ENCODE data around the gene RNF167. TPM values are rescaled to one million over a fixed set of nuclear protein-coding genes. Genes with fewer than 3 reads are reported as not detected.

Gene RNF167
- polyA plus RNA-seq, 1 donor from 2014 or later, result 64.1 TPM

DNA sequence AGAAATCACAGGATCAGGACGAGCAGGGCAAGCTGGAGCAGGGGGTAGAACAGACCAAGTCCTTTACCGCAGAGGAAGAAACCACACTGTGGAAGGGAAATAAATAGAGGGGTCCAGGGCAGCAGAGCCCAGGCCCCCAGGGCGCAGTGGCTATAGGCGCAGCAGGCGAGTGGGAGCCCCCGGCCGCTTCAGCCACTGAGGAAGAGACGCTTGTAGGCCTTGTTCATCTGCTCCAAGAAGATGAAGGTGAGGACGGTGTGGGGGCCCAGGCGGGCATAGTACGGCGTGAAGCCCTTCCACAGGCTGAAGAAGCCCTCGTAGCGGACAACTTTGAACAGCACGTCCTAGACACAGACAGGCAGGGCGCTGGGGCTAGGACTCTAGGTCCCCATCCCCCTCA is 2.5 kb upstream of the RNF167 start:
- no peak overlapping the region for H3K4me3 ChIP-seq (ENCODE audit: low read length)
- no peaks in the 10 kb centered on the region for H3K9me3 ChIP-seq (ENCODE audit: low read length)
- H3F3A ChIP-seq (ENCODE audit: insufficient read depth, low read length, poor library complexity, severe bottlenecking), result no peaks in the 10 kb centered on the region
- no peak for TF ChIP-seq RAD21 (conservative IDR thresholded peaks at IDR 0.05)
- TF ChIP-seq, protein P1, sequence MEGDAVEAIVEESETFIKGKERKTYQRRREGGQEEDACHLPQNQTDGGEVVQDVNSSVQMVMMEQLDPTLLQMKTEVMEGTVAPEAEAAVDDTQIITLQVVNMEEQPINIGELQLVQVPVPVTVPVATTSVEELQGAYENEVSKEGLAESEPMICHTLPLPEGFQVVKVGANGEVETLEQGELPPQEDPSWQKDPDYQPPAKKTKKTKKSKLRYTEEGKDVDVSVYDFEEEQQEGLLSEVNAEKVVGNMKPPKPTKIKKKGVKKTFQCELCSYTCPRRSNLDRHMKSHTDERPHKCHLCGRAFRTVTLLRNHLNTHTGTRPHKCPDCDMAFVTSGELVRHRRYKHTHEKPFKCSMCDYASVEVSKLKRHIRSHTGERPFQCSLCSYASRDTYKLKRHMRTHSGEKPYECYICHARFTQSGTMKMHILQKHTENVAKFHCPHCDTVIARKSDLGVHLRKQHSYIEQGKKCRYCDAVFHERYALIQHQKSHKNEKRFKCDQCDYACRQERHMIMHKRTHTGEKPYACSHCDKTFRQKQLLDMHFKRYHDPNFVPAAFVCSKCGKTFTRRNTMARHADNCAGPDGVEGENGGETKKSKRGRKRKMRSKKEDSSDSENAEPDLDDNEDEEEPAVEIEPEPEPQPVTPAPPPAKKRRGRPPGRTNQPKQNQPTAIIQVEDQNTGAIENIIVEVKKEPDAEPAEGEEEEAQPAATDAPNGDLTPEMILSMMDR (IDR thresholded peaks at IDR 0.05; ENCODE audit: poor library complexity, severe bottlenecking), result no peak
- TF ChIP-seq, protein P2, sequence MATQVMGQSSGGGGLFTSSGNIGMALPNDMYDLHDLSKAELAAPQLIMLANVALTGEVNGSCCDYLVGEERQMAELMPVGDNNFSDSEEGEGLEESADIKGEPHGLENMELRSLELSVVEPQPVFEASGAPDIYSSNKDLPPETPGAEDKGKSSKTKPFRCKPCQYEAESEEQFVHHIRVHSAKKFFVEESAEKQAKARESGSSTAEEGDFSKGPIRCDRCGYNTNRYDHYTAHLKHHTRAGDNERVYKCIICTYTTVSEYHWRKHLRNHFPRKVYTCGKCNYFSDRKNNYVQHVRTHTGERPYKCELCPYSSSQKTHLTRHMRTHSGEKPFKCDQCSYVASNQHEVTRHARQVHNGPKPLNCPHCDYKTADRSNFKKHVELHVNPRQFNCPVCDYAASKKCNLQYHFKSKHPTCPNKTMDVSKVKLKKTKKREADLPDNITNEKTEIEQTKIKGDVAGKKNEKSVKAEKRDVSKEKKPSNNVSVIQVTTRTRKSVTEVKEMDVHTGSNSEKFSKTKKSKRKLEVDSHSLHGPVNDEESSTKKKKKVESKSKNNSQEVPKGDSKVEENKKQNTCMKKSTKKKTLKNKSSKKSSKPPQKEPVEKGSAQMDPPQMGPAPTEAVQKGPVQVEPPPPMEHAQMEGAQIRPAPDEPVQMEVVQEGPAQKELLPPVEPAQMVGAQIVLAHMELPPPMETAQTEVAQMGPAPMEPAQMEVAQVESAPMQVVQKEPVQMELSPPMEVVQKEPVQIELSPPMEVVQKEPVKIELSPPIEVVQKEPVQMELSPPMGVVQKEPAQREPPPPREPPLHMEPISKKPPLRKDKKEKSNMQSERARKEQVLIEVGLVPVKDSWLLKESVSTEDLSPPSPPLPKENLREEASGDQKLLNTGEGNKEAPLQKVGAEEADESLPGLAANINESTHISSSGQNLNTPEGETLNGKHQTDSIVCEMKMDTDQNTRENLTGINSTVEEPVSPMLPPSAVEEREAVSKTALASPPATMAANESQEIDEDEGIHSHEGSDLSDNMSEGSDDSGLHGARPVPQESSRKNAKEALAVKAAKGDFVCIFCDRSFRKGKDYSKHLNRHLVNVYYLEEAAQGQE (IDR thresholded peaks at IDR 0.05; ENCODE audit: borderline replicate concordance), result no peak
- no peak for TF ChIP-seq MXI1 (conservative IDR thresholded peaks at IDR 0.05; ENCODE audit: poor library complexity, severe bottlenecking)
- TF ChIP-seq SMC3 (conservative IDR thresholded peaks at IDR 0.05; ENCODE audit: poor library complexity), result no peak
- no peak for TF ChIP-seq TAF1 (IDR thresholded peaks at IDR 0.05; ENCODE audit: low read depth)
- no peak for TF ChIP-seq EZH2 (IDR thresholded peaks at IDR 0.05; ENCODE audit: borderline replicate concordance, insufficient read depth, low read length, poor library complexity, severe bottlenecking)
- H3K27ac ChIP-seq (ENCODE audit: low read length), result no peak overlapping the region
- no peak overlapping the region for H3K9ac ChIP-seq (ENCODE audit: low read length)
- no peaks in the 10 kb centered on the region for H3K27me3 ChIP-seq (ENCODE audit: insufficient read depth, low read depth, low read length)
- H2AFZ ChIP-seq (ENCODE audit: low read depth, low read length), result no peak overlapping the region
- H3K9me2 ChIP-seq (ENCODE audit: insufficient read depth, low read length), result no peaks in the 10 kb centered on the region
- peaks cover 20% of the 10 kb centered on the region for H3K79me2 ChIP-seq (replicated peaks; ENCODE audit: insufficient read depth, low read length)
- no peak overlapping the region for H3K4me2 ChIP-seq (ENCODE audit: low read length)
- no peaks in the 10 kb centered on the region for H3K36me3 ChIP-seq (ENCODE audit: insufficient read depth, low read length)
- H4K20me1 ChIP-seq (ENCODE audit: insufficient read depth), result no peaks in the 10 kb centered on the region

DNA sequence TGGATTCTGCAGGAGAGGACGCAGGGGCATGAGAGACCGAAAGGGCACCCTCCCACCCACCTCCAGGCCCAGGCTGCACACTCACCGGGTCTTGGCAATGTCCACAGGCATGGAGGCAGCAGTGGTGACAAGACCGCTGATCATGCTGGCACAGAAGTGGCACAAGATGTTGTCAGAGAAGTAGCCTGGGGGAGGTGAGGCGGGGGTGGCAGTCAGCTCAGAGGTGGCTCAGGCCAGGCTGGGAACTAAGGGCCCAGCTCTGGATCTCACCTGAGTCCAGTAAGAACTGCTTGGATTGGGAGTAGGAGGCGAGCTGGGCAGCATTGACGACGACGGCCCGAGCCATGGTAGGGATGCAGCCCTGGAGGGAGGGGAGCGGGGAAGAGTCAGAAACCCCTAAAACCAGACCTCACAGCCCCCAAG is 2.0 kb upstream of the RNF167 start:
- no peaks in the 10 kb centered on the region for H3K36me3 ChIP-seq (ENCODE audit: insufficient read depth, low read length)
- H3K27me3 ChIP-seq (ENCODE audit: insufficient read depth, low read depth, low read length), result no peaks in the 10 kb centered on the region
- peak overlapping the region; percentile 92 for H3K9ac ChIP-seq (ENCODE audit: low read length)
- H2AFZ ChIP-seq (ENCODE audit: low read depth, low read length), result no peak overlapping the region
- H3K4me2 ChIP-seq (ENCODE audit: low read length), result no peak overlapping the region
- no peaks in the 10 kb centered on the region for H3K9me3 ChIP-seq (ENCODE audit: low read length)
- no peaks in the 10 kb centered on the region for H3F3A ChIP-seq (ENCODE audit: insufficient read depth, low read length, poor library complexity, severe bottlenecking)
- H3K79me2 ChIP-seq (replicated peaks; ENCODE audit: insufficient read depth, low read length), result peaks cover 20% of the 10 kb centered on the region
- H3K27ac ChIP-seq (ENCODE audit: low read length), result no peak overlapping the region
- no peaks in the 10 kb centered on the region for H3K9me2 ChIP-seq (ENCODE audit: insufficient read depth, low read length)
- TF ChIP-seq EP300 (conservative IDR thresholded peaks at IDR 0.05; ENCODE audit: poor library complexity, severe bottlenecking) (no peak), POLR2AphosphoS5 (IDR thresholded peaks at IDR 0.05) (no peak), EZH2 (IDR thresholded peaks at IDR 0.05; ENCODE audit: borderline replicate concordance, insufficient read depth, low read length, poor library complexity, severe bottlenecking) (no peak), MXI1 (conservative IDR thresholded peaks at IDR 0.05; ENCODE audit: poor library complexity, severe bottlenecking) (no peak), RAD21 (conservative IDR thresholded peaks at IDR 0.05) (no peak), SMC3 (conservative IDR thresholded peaks at IDR 0.05; ENCODE audit: poor library complexity) (no peak), TAF1 (IDR thresholded peaks at IDR 0.05; ENCODE audit: low read depth) (no peak)
- TF ChIP-seq, protein P2 (IDR thresholded peaks at IDR 0.05; ENCODE audit: borderline replicate concordance), result no peak
- TF ChIP-seq, protein P1 (IDR thresholded peaks at IDR 0.05; ENCODE audit: poor library complexity, severe bottlenecking), result no peak
- H3K4me3 ChIP-seq (ENCODE audit: low read length), result peak overlapping the region; percentile 83
- H4K20me1 ChIP-seq (ENCODE audit: insufficient read depth), result no peaks in the 10 kb centered on the region
